ENCODE measurements around the gene GNAZ. TPM values are rescaled to one million over a fixed set of nuclear protein-coding genes. Genes with fewer than 3 reads are reported as not detected.

The GNAZ gene
- total RNA-seq, 1 donor from 2014 or later = 13.7 TPM

DNA sequence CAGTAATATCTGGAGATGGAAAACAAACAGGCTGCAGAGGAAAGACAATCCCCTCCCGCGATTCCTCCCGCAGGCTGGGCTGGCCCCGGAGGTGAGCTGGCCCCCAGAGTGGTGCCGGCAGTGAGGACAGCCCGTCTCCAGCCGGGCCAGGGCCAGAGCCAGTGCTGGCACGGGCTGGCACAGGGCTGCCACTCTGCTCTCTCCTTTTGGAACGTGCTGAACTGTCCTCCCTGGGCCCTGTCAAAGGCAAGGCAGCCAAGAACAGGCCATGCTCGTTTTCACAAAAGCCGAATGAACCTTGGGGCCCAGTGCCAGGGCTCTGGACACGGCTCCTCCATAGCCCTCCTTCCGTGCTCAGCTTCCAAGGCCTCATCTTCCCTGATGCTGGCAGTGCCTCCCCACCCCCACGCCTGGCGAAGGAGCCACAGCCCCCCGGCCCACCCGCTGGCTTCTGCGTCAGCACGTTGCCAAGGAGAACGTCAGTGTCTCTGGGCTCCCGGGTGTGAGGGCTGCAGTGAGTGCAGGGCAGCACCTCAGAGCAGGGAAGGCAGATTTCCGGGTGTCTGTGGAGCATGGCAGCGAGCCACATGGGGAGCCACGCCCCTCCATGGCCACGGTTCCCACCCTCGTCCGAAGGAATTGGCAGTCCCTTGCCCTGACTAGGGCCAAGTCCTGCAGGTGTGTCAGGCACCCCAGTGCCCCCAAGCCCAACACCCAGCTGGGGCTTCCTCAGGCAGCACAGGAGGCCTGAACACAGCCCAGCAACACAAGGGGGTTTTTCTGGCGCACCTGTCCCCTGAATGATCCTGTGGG is 28.6 kb downstream of the GNAZ start:
- Histone ChIP-seq H3K36me3 (peaks cover 0 to 6% of the 10 kb centered on the region in 2 donors), H3K4me3 (peak overlapping the region in 1 of 2 donors; percentile 22), H3K4me1 (peaks cover 9 to 20% of the 10 kb centered on the region in 2 donors), H3K27me3 (no peaks in the 10 kb centered on the region), H3K27ac (peak overlapping the region; percentile 71 to 81), H3K9me3 (no peaks in the 10 kb centered on the region)
- intact Hi-C loops (cut with DNase I) = no loop called here
- TF ChIP-seq, protein P1, sequence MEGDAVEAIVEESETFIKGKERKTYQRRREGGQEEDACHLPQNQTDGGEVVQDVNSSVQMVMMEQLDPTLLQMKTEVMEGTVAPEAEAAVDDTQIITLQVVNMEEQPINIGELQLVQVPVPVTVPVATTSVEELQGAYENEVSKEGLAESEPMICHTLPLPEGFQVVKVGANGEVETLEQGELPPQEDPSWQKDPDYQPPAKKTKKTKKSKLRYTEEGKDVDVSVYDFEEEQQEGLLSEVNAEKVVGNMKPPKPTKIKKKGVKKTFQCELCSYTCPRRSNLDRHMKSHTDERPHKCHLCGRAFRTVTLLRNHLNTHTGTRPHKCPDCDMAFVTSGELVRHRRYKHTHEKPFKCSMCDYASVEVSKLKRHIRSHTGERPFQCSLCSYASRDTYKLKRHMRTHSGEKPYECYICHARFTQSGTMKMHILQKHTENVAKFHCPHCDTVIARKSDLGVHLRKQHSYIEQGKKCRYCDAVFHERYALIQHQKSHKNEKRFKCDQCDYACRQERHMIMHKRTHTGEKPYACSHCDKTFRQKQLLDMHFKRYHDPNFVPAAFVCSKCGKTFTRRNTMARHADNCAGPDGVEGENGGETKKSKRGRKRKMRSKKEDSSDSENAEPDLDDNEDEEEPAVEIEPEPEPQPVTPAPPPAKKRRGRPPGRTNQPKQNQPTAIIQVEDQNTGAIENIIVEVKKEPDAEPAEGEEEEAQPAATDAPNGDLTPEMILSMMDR (IDR thresholded peaks at IDR 0.05) = no peak
- DNase-seq (ENCODE audit: low spot score in 2 of 2) = peak in 1 of 2 donors; percentile 69

DNA sequence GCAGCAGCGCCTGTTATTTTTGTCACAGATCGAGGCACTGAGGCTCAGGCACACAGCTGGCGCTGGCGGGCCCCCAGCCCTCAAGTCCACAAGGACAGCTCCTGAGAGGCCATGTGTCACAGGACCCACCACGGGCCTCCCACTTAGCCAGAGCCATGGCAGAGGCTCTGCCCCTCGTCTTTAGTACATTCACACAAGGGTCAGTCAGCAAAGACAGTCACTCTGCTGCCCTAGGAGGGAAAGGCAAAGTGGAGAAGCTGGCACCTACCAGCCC is 29.1 kb downstream of the GNAZ start:
- Histone ChIP-seq H3K4me1 (peaks cover 9 to 20% of the 10 kb centered on the region in 2 donors), H3K27me3 (no peaks in the 10 kb centered on the region), H3K27ac (peak overlapping the region; percentile 71 to 81), H3K4me3 (no peak overlapping the region), H3K9me3 (no peaks in the 10 kb centered on the region), H3K36me3 (peaks cover 0 to 6% of the 10 kb centered on the region in 2 donors)
- DNase-seq (ENCODE audit: low spot score in 2 of 2) = no peak
- intact Hi-C loops (cut with DNase I) = no loop called here
- TF ChIP-seq, protein P1 (IDR thresholded peaks at IDR 0.05) = no peak

- TF ChIP-seq, protein P1 (IDR thresholded peaks at IDR 0.05) = no peak
- intact Hi-C loops (cut with DNase I) = no loop called here
- H3K27ac ChIP-seq = no peak overlapping the region
- no peaks in the 10 kb centered on the region for H3K27me3 ChIP-seq
- H3K4me1 ChIP-seq = peaks cover 9 to 20% of the 10 kb centered on the region in 2 donors
- no peak overlapping the region for H3K4me3 ChIP-seq
- DNase-seq (ENCODE audit: low spot score in 2 of 2) = no peak
- peaks cover 0 to 6% of the 10 kb centered on the region in 2 donors for H3K36me3 ChIP-seq
- no peaks in the 10 kb centered on the region for H3K9me3 ChIP-seq
Observed at GRCh38 chr22:23100124-23100801, 29.9 kb downstream of the GNAZ start.

- intact Hi-C loops (cut with DNase I) = no loop called here
- Histone ChIP-seq H3K4me3 (no peak overlapping the region), H3K4me1 (peaks cover 9 to 20% of the 10 kb centered on the region in 2 donors), H3K36me3 (no peaks in the 10 kb centered on the region), H3K9me3 (no peaks in the 10 kb centered on the region), H3K27ac (no peak overlapping the region), H3K27me3 (no peaks in the 10 kb centered on the region)
- TF ChIP-seq, protein P1 (IDR thresholded peaks at IDR 0.05) = no peak
- no peak for DNase-seq (ENCODE audit: low spot score in 2 of 2)
Observed at GRCh38 chr22:23101524-23101923, 31.2 kb downstream of the GNAZ start.

DNA sequence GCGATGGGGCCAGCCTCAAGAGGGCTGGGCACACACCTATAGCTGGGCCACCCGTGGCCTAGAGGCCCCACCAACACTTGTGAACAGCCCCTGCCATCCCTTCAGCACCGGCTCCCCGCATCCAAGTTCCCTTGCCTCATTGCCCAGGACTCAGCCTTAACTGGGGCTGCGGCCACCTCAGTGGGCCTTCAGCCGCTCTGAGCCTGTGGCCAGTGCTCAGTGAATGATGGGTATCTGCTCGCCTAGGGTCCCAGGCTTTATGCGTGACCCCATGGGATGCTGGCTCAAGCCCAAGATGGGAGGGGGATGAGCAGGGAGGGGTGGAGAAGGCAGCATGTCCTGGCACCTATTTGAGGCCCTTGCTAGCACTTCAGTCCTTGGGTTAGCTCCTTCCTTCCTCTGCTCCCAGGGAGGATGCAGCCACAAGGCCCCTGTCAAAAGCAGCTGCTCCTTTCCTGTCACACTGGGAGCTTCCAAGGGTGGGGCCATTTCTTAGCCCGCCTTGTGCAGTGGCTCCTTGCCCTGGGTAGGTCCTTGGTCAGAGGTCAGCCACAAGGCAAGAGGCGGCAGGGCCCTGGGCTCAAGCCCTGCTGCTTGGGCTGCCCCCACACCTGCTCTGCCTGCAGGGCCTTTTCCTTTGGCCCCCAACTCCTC is 31.8 kb downstream of the GNAZ start:
- TF ChIP-seq, protein P1 (IDR thresholded peaks at IDR 0.05) = no peak
- no peaks in the 10 kb centered on the region for H3K36me3 ChIP-seq
- no peaks in the 10 kb centered on the region for H3K9me3 ChIP-seq
- H3K4me3 ChIP-seq = no peak overlapping the region
- intact Hi-C loops (cut with DNase I) = no loop called here
- H3K4me1 ChIP-seq = peaks cover 9 to 20% of the 10 kb centered on the region in 2 donors
- no peak overlapping the region for H3K27ac ChIP-seq
- DNase-seq (ENCODE audit: low spot score in 2 of 2) = no peak
- no peaks in the 10 kb centered on the region for H3K27me3 ChIP-seq

All from ascending aorta (tissue), 2 donors.